Hematopoietic multipotent progenitor cell treated with erythropoietin and hydrocortisone succinate and interleukin-3 and kit ligand, for 8 days (in vitro differentiated cells): ENCODE measurements around the gene MAN1C1.
A peak's percentile ranks its signal among the peaks of the same experiment; 100 is the strongest.

Experiments
- DNase-seq: peaks from one replicate; pipeline ENCODE4 v3.0.0-alpha.2; 2015

Gene MAN1C1

GRCh38 chr1:25819491-25820246 is 203.1 kb downstream of the MAN1C1 start, which contains the start of gene MTFR1L:
Gene MTFR1L, plus strand, starts transcription at chr1:25819954. Its CDS starts 3,151 bp downstream, at chr1:25823105.
- DNase-seq: peak; percentile 84

GRCh38 chr1:25820247-25821111 is 203.9 kb downstream of the MAN1C1 start:
- DNase-seq: peak; percentile 79

GRCh38 chr1:25821112-25821476 is 204.5 kb downstream of the MAN1C1 start:
- no peak for DNase-seq

- DNase-seq: peak; percentile 15
These were observed 205.1 kb downstream of the MAN1C1 start for GRCh38 chr1:25821630-25822091.

GRCh38 chr1:25825605-25826004 is 209.0 kb downstream of the MAN1C1 start:
- DNase-seq: no peak

GRCh38 chr1:25826571-25826970 is 210.0 kb downstream of the MAN1C1 start:
- DNase-seq: no peak

GRCh38 chr1:25828491-25828890 is 211.9 kb downstream of the MAN1C1 start:
- no peak for DNase-seq

- no peak for DNase-seq
These were observed 212.5 kb downstream of the MAN1C1 start for GRCh38 chr1:25829046-25829445.

GRCh38 chr1:25831569-25832196 is 215.1 kb downstream of the MAN1C1 start:
- DNase-seq: peak; percentile 19

GRCh38 chr1:25832336-25833037 is 215.9 kb downstream of the MAN1C1 start:
- DNase-seq: no peak

GRCh38 chr1:25833158-25833557 is 216.6 kb downstream of the MAN1C1 start:
- no peak for DNase-seq
